ENCODE data around the gene CEP164.
A peak's percentile ranks its signal among the peaks of the same experiment; 100 is the strongest.
"Not testable (repeated sequence)": the region's sequence is repeated elsewhere in the genome, so short reads cannot be mapped to it uniquely, and the experiment has no call there.

CEP164 gene

DNA sequence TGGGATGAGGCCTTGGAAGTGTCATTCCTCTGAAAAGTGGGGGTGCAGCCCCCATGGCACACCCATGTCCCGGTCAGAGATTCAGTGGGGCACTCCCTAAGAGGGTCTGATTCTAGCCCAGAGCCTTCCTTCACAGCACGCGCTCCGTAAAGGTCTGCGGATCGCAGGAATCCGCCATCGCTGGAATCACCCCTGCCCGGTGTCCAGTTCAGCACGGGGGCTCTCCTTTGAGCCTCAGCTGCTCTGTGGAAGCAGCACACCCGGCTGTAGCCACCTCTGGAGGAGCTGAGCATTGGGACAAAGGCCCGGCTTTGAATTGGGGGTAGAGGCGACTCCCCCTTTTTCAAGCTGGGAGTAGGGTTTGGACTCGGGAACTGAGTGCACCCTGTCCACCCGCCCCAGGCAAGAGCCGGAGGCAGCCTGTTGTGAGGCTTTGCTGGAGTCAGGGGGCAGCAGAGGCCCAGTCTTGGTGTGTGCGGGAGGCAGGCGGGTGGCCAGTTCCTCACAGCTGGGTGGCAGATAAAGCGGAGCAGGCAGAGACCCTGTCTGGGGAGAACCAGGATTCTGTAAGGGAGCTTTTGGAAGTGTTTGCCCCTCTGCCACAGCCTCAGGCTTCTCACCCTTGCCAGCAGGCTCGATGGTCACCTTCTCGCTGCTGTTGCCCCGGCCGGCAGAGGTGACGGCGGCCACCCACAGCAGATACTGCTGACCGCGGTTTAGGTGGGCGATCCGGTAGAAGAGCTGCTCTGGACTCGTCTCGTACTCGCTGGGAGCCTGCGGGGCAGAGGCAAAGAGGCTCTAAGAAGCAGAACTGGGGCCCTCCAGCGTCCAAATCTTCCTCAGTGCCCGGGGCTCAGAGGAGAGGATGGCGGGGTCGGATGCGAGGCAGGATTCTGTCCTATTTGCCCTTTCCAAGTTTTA is 115.9 kb downstream of the CEP164 start:
- no peak for FAIRE-seq

DNA sequence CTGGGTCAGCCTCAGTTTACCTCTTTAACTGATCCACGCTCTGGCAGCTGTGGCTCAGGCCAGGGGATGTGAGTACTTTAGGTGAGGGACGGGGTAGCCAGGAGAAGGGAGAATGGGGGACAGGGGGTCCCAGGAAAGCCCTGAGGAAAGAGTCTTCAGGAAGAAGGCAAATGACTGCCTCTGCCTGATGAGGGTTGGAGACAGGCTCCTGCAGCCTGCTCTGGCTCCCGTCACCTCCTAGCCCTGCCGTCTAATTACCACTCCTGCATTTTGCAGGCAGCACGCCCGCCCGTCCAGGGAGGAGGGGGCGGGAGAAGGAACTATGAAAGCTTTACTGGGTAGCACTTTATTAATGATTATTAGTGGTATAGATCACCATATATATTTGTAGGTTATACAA is 116.6 kb downstream of the CEP164 start:
- no peak for FAIRE-seq

DNA sequence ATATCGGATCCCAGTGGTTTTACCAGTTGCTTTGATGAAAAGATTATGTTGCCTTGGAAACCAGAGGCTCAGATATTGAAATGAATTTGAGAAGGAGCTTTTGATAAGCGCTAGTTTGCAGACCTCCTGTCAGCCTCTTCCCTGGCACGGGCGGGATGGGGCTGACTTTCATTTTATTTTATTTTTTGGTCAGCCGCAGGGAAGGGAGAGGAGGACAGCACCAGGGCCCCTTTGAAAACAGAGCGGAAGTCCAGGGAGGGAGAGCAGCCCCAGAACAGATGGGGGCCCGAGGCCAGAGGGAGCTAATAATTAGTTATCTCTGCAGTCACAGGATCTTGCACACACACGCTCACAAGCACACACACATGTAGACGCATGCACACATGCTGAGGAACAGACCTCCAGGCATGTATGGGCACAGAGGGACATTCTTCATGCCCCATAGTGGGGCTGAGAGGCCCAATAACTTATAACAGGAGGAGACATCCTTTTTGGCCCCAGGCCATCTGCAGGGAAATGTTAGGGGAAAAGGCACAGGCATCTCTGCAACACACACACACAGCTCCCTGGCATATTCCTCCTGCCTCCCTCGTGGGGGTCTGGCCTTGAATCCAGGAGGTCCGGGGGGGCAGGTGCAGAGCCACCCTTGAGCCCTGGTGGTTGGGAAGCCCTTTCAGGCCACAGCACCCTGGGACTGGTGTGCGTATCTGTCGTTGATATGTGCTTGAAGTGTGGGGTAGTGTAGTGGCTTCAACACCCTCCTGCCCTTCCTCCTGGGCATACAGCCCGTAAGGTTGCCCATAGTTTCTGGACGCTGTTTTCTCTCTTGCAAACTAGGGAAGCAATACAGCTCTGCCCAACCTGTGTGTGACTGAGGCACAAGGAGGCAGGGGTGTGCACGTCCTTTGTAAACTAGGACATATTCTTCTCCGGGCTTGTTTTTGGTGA is 117.3 kb downstream of the CEP164 start:
- no peak for FAIRE-seq

GRCh38 chr11:117449111-117449693 is 121.5 kb downstream of the CEP164 start:
- FAIRE-seq, result no peak

DNA sequence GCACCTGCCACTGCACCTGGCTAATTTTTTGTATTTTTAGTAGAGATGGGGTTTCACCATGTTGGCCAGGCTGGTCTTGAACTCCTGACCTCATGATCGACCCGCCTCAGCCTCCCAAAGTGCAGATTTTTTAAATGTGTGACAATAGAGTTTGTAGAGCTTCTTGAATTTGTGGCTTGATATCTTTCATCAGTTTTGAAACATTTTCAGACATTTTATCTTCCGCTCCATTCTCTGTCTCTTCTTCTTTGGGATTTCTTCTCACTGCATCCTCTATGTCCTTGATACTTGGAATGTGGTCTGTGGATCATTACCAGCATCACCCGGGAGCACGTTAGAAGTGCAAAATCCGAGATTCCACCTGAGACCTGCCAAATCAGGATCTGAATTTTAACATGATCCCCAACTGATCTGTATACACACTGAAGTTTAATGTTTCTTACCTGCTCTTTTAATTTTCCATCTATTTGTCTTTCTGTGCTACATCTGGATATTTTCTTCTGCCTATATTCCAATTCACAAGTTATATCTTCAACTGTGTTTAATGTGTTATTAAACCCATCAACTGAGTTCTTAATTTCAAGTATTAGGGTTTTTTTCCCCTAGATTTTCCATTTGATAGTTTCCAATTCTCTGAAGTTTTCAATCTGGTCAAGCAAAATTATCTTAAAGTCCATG is 126.4 kb downstream of the CEP164 start:
- no peak for FAIRE-seq

DNA sequence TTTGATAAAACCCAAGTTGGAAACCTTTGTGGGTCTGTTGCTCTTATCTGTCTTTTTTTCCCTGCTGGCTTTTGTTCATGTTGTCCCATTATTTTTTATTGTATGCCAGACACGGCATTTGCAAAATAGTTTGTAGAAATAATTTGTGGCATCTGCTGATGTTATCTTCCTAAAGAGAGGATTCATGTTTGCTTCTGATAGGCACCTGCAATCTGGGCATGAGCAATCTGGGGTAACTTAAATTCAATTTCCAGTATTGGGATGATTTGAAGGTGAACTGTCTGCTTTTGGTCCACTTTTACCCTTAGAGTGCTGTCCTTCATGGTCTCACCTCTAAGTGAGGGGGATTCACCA is 126.9 kb downstream of the CEP164 start:
- no peak for FAIRE-seq

DNA sequence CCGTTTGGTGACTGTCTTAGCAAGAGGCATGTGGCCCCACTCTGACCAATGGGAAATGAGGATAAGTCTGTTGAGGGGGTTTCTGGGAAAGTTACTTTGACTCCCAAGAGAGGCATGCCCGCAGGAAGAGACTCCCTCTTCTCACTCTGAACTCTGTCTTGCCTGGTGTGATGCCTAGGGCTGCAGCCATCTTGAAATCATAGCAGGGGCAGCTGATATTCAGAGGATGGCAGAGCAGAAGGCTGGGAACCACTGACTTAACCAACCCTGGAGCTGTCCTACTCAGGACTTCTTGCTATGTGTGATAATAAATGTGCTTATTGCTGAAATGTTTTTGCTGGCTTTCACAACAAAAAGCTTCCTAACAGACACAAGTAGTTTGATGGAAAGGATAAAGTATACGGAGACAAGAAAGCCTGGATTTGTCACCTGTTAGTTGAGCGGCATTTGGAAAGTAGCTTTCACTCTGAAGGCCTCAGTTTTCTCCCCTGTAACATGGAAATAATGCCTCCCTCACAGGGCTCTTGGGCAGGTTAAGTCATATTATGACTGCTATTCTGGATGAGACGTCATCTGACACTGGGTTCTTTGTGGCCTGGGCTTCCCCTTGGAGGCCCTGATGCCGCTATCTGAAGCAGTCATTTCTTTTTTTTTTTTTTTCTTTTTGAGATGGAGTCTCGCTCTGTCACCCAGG is 128.5 kb downstream of the CEP164 start:
- FAIRE-seq, result no peak

GRCh38 chr11:117456721-117457029 is 129.0 kb downstream of the CEP164 start:
- FAIRE-seq, result not testable (repeated sequence)

DNA sequence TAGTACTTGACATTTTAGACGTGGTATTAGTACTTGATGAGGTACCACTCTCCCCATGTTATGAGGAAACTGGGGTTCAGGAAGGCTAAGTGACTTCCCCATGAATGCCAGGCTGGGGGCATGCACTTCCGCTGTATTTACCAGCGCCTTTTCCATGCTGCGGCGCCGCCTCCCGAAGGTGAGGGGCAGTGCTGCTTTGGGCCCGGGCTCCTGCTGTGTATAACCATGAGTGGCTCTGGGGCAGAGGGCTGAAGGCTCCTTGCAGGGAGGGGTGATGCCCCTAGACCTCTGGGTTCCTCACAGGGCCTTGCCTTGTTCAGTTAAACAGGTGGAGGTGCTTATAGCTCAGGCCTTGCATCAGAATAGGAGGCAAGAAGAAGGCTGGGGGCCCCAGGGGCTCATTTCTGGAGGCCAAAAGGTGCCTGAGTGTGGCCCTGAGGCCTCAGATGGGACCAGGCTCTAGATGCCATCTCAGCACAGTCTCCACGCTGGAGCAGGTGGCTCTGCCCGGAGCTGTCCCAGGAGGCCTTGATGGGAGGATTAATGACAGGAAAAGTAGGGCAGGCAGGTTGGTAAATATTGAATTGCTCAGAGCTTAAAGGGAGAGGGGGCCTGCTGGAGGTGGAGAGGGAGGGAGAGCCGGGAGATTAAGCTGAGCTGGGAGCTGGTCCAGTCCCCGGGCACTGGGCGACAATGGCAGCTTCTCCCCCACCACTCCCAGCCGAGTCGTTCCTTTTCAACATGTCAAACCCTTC is 129.6 kb downstream of the CEP164 start:
- peak; percentile 58 for FAIRE-seq

GRCh38 chr11:117457835-117458234 is 130.2 kb downstream of the CEP164 start:
- no peak for FAIRE-seq

DNA sequence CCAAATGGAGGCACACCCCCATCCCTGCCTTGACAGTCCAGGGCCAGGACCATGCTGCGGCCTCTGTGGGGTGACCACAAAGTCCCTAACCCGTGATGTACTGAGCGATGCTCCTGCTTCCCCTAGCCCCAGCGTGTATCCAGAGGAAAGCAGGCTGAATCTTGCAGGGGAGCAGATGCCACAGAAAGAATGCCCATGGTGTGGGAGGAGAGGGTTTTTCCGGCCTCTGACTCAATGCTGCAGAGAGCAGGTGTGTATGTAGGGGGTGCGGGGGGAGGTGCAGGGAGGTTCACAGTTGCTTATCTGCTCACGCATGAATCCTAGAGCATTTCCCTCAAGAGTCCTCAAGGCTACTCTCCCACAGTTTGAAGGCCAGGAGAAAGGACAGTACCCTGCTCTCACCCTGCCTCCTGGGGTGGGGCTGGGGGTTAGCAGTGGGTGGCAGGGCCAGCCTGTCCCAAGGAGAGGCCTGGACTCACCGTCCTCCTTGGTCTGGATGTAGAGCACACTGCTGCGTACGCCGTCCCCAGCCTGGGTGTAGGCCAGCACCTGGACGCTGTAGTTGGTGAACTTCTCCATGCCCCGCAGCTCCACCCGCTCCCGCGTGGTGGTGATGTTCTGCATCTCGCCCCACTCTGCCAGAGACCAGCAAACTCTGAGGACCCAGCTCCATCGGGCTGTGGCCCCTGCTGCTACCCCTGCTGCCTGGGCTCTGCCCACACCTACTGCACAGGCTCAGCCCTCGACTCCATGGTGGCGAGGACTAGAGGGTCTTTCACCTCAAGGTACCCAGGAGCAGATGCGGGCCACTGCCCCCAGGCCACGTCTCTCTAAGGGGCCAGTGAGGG is 130.8 kb downstream of the CEP164 start:
- no peak for FAIRE-seq

DNA sequence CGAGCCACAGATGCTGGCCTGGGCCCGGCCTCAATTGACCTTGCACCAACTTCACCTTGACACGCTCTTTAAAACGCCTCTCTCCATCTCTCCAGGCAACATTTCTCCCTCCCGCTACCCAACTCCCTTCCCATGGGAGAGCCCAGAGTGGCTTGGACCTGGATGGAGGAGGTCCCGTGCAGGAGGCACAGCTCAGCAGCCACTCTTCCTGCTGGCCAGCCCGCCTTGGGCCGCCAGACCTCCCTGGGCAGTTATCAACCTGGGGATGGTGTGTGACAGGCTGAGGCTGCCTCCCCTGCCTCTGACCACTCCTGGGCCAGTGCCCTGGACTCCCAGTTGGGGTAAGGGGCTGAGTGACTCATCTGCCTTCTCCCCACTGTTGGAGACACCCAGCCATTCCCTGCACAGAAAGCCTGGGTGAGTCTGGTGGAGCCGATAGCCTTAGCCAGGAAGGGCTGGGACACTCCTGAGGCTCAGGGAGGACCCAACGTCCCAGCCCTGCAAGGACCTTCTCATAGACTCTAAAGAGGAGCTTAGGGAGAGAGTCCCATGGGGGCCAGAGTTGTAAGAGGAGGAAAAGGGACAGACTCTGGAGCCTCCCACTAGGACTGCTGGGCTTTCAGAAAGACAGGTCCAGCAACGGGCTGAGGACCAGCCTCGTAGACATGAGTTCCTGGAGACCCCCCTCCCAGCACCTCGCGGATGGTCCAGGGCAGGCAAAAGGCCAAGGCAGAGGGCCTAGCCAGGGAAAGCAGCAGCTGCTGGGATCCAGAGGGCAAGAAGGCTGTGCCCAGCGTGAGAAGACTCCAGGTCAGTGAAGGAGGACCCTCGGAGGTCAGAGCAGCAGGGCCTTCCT is 131.7 kb downstream of the CEP164 start:
- FAIRE-seq, result no peak

- FAIRE-seq, result no peak
These were observed 132.3 kb downstream of the CEP164 start for GRCh38 chr11:117459979-117460300.

DNA sequence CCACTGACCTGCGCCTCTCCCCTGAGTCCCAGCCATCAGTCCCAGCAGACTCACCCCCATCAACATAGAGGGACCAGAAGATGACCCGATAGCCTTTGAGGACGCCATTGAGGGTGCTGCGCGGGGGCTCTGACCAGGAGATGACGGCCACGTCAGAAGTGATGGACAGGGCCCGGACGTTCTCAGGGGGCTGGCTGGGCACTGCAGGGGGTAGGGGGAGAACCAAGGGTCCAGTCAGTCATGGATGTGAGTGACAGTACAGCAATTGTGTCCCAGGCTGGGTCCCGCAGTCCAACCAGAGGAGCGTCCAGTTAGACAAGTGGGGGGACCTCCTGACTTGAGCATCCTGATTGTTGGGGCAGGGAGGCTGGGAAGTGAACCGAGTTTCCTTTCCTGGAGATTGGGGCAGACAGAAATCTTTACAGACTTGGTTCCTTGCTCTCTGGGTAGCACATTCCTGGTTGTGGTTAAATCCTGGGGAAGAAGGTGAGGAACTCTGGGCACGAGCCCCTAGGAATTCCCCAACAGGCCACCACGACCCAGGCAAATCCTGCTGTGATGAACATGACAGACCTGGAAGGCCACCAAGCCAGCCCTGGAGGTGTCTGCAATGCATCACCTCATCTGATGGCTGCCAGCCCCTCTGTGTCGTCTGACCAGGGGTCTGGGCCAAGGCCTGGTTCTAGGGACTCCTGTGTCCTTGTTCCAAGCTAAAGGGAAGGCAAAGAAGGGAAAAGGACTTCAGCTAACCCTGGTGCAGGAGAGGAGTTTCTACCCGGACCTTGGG is 133.9 kb downstream of the CEP164 start:
- FAIRE-seq, result no peak

GRCh38 chr11:117462183-117462863 is 134.7 kb downstream of the CEP164 start:
- FAIRE-seq, result no peak

DNA sequence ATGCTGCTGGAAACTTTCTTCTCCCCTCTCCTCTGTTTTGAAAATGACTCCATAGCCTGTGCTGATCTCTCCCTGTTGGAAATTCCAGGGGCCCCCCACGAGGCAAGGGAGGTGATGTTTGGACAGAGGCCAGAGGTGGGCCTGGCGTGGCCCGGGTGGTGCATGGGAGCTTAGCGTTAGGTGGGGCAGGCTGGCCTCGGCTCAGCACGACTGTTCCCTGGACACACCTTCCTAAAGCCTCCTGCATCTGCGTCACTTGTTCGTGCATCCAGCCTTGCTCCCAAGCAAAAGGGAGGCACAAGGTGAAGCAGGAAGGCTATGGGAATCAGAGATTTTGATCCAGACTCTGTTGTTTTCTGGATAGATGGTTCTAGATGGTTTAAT is 135.2 kb downstream of the CEP164 start:
- FAIRE-seq, result no peak

Measured in islet of Langerhans (tissue), 1 donor.